KOPT-K1 (cell line): ENCODE data around the gene PLPPR4.

ENCODE experiments used
- H3K27ac ChIP-seq: fragments of 200-600 bp; sonication (generic); 2 replicates; pipeline ENCODE4 v1.5.1; 2016; ENCODE audit warnings: antibody characterized with exemption, mild to moderate bottlenecking, low read depth, low read length; ENCODE audit not compliant: poor library complexity, severe bottlenecking
- H3K36me3 ChIP-seq: fragments of 200-600 bp; sonication (generic); 2 replicates; pipeline ENCODE4 v1.5.1; 2017; ENCODE audit warnings: antibody characterized with exemption, mild to moderate bottlenecking, low read length, moderate library complexity; ENCODE audit not compliant: insufficient read depth
- H3K9me3 ChIP-seq: fragments of 200-600 bp; sonication (generic); 2 replicates; pipeline ENCODE4 v1.5.1; 2017; ENCODE audit warnings: antibody characterized with exemption, low read length, mild to moderate bottlenecking; ENCODE audit not compliant: insufficient read depth, poor library complexity, severe bottlenecking

The PLPPR4 gene

DNA sequence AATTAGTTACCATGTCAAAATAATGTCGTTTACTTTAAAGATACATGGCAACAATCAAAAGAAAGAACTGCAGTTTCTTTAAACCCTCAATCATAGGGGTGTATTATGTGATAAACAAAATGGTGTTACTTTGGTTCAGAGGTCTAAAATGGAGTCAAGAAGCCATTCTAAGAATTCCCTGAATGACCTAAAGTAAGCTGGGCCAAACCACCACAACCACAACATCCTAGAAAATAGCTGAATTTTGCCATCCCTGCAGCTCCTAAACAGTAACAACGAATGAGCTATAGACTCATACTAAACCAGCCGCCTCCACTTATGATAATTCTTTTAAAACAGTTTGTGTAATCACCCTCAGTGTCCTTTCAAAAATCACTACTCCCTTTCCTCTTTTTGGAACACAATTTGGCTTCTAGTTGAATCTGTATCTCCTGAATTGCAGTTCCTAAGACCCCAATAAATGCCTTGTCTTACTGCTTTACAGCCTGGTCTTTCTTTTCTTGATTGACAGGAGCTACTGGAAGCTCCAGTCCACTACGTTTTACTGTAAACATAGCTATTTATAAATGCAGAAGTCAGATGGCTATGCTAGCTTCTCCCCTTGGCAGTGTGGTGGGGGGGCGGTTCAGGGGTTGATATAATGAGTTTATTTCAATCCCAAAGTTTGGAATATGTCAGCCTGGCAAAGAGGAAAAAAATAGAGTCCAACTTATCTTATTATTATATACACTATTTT, 84.3 kb downstream of the PLPPR4 start:
- Histone ChIP-seq H3K36me3 (no peaks in the 10 kb centered on the region), H3K27ac (no peak overlapping the region), H3K9me3 (no peaks in the 10 kb centered on the region)

DNA sequence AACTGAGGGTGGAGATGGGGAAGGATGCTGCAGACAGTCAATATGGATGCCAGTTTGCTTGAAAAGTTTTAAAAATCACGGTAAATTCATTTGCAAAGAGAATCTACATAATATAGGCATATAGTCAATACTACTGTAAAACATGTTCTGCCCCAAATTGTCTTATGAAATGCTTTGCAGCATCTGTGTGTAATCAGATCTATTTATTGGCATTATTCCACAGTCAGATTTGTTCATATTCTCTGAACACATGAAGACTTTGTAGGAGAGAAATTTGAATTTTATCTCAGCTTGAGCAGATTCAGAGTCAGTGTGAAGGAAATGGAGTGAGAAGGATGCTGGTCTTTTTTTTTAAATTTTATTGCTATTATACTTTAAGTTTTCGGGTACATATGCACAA, 88.5 kb downstream of the PLPPR4 start:
- Histone ChIP-seq H3K9me3 (no peaks in the 10 kb centered on the region), H3K36me3 (no peaks in the 10 kb centered on the region), H3K27ac (no peak overlapping the region)

DNA sequence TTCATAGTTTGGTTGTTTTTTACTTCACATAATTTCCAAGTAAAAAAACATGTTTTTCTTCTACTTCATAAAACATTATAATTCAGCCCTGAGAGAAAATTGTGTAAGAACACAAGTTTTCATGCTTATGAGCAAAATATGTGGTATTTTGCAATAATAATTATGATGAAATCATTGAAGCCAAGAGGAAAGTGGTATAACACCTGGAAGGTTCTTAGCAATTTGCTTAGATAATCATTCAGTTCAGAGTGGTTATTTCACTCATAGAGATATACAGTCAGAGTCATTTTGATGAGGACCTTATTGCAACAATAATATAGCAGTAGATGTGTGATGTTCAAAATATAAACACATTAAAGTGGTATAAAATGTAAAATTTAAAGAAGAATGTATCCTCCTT, 94.5 kb downstream of the PLPPR4 start:
- no peaks in the 10 kb centered on the region for H3K9me3 ChIP-seq
- no peaks in the 10 kb centered on the region for H3K36me3 ChIP-seq
- H3K27ac ChIP-seq, result no peak overlapping the region
